ENCODE measurements around the gene BICC1. TPM values are rescaled to one million over a fixed set of nuclear protein-coding genes. Genes with fewer than 3 reads are reported as not detected.

Gene BICC1
- total and polyA plus RNA-seq, 2 donors (not counting 1 experiment from before 2014, with no cell fraction given): not detected

GRCh38 chr10:58585435-58585834 is 72.8 kb downstream of the BICC1 start:
- H3K27me3 Mint-ChIP-seq: peaks cover 14% of the 10 kb centered on the region
- intact Hi-C loops (cut with micrococcal nuclease): no loop called here
- no peak for ATAC-seq (ENCODE audit: low read depth)

More at GRCh38 chr10:58585435-58585834, 72.8 kb downstream of the BICC1 start:
- no peaks in the 10 kb centered on the region for H3K4me1 Mint-ChIP-seq
- Histone ChIP-seq H3K27ac (ENCODE audit: low read length in 2 of 2) (no peak overlapping the region), H4K20me1 (ENCODE audit: control insufficient read depth, insufficient read depth, low read length, poor library complexity, severe bottlenecking) (no peaks in the 10 kb centered on the region), H3K79me2 (ENCODE audit: control insufficient read depth, insufficient read depth, low read length) (no peaks in the 10 kb centered on the region), H3K36me3 (replicated peaks in 1 of 2; ENCODE audit: control extremely low read depth in 1 of 2, control insufficient read depth in 1 of 2, extremely low read depth in 1 of 2, insufficient read depth in 2 of 2, low read length in 1 of 2) (no peaks in the 10 kb centered on the region), H3K27me3 (replicated peaks in 1 of 4; ENCODE audit: control extremely low read depth in 1 of 4, control insufficient read depth in 3 of 4, insufficient read depth in 4 of 4, low read length in 3 of 4) (no peaks in the 10 kb centered on the region), H3K4me1 (ENCODE audit: control insufficient read depth in 2 of 2, insufficient read depth in 2 of 2, low read length in 2 of 2) (no peaks in the 10 kb centered on the region), H3K9ac (ENCODE audit: low read length) (no peak overlapping the region), H3K4me2 (replicated peaks; ENCODE audit: low read depth, low read length, poor library complexity, severe bottlenecking) (no peak overlapping the region), H3K4me3 (ENCODE audit: control extremely low read depth in 1 of 5, extremely low read depth in 1 of 5, insufficient read depth in 1 of 5, low read depth in 2 of 5, low read length in 4 of 5) (no peak overlapping the region), H3K9me3 (ENCODE audit: control extremely low read depth in 1 of 3, control insufficient read depth in 2 of 3, insufficient read depth in 1 of 3, low read length in 2 of 3) (no peaks in the 10 kb centered on the region), H2AFZ (ENCODE audit: insufficient read depth, low read depth, low read length, poor library complexity, severe bottlenecking) (no peak overlapping the region)
- no CpG with 5 or more reads among the region's 2 CpGs for WGBS (ENCODE audit: insufficient coverage)
- H3K9me3 Mint-ChIP-seq (ENCODE audit: insufficient read depth): peaks cover 3% of the 10 kb centered on the region
- no peak for TF ChIP-seq CTCF (IDR thresholded peaks at IDR 0.05)
- no peak for DNase-seq
- H3K4me3 Mint-ChIP-seq: no peak overlapping the region
- ChIA-PET POLR2A (no interaction called here), CTCF (no interaction called here)
- H3K27ac Mint-ChIP-seq: no peak overlapping the region

All from B cell (primary cell).